Endothelial cell of umbilical vein (primary cell): Measurements from ENCODE around the gene PI3. TPM values are rescaled to one million over a fixed set of nuclear protein-coding genes. Genes with fewer than 3 reads are reported as not detected.

Source experiments
- Bru-seq: library from RNA; stranded (reverse); fragments of 400-500 nt; gene quantifications from one replicate; lab custom pipeline; 2021; lab: Mats Ljungman, UMichigan
- BruChase-seq, 2 experiments: library from RNA; stranded (reverse); fragments of 400-500 nt; gene quantifications; one replicate each; lab custom pipeline; 2021; lab: Mats Ljungman, UMichigan
- BruUV-seq: library from RNA; stranded (reverse); fragments of 400-500 nt; replicated peaks from 2 replicates; lab custom pipeline; 2021; lab: Mats Ljungman, UMichigan
- CTCF ChIA-PET: fragments of 300-600, 350-600 bp; sonication (Branson Sonifier 250); formaldehyde crosslinking; loops from one replicate; lab custom pipeline; 2021; ENCODE audit warnings: antibody characterized with exemption, inconsistent platforms; lab: Charles Lee
- POLR2A ChIA-PET: fragments of 300-600, 350-600 bp; sonication (Branson Sonifier 250); formaldehyde crosslinking; loops from one replicate; lab custom pipeline; 2021; ENCODE audit warnings: antibody characterized with exemption, inconsistent platforms; lab: Charles Lee
- DNase-seq: peaks from one replicate; pipeline ENCODE4 v3.0.0-alpha.2; 2011; ENCODE audit warnings: low read depth, low spot score
- FAIRE-seq: peaks from 2 replicates; lab custom pipeline; 2011; peaks lifted over from hg19 to GRCh38; lab: Jason Lieb, UNC
- H2AFZ ChIP-seq: 2 replicates; pipeline ENCODE4 v1.6.0; 2012; ENCODE audit warnings: low read depth, low read length, control low read depth, inconsistent platforms
- H3K27ac ChIP-seq: 2 replicates; pipeline ENCODE4 v1.5.1; 2011; ENCODE audit warnings: low read depth, mild to moderate bottlenecking, control low read depth, low read length, moderate library complexity; ENCODE audit not compliant: insufficient read depth
- H3K27me3 ChIP-seq, 2 experiments: 2 replicates each; pipeline versions ENCODE4 v1.6.0 to v1.6.1; 2011; ENCODE audit warnings: low read length in 2 of 2, mixed read lengths in 1 of 2; ENCODE audit not compliant: control insufficient read depth in 2 of 2, insufficient read depth in 2 of 2
- H3K36me3 ChIP-seq, 2 experiments: 2 replicates in 1 of 2; 3 replicates in 1 of 2; pipeline ENCODE4 v1.5.1; 2011; ENCODE audit warnings: low read length in 2 of 2, mild to moderate bottlenecking in 1 of 2, moderate library complexity in 1 of 2; ENCODE audit not compliant: control insufficient read depth in 2 of 2, insufficient read depth in 2 of 2; ENCODE audit errors: extremely low read depth in 1 of 2
- H3K4me1 ChIP-seq: 3 replicates; pipeline ENCODE4 v1.5.1; 2011; ENCODE audit warnings: mild to moderate bottlenecking, low read length; ENCODE audit not compliant: control insufficient read depth, insufficient read depth; ENCODE audit errors: extremely low read depth
- H3K4me2 ChIP-seq: 2 replicates; pipeline ENCODE4 v1.6.1; 2011; ENCODE audit warnings: low read length, control low read depth, mixed read lengths; ENCODE audit not compliant: insufficient read depth
- H3K4me3 ChIP-seq, 3 experiments: fragments of 200-600 bp in 1 of 3; sonication (generic), shearing (Covaris generic) in 1 of 3; replicated peaks in 1 of 3; 2 replicates each; pipeline ENCODE4 v1.5.1; 2011 to 2016; ENCODE audit warnings: control low read depth in 3 of 3, low read length in 3 of 3, mild to moderate bottlenecking in 2 of 3, inconsistent platforms in 1 of 3, low read depth in 1 of 3, moderate library complexity in 1 of 3; ENCODE audit not compliant: insufficient read depth in 1 of 3
- H3K79me2 ChIP-seq: 2 replicates; pipeline ENCODE4 v1.6.0; 2012; ENCODE audit warnings: low read length, inconsistent platforms; ENCODE audit not compliant: control insufficient read depth, insufficient read depth
- H3K9ac ChIP-seq: replicated peaks from 2 replicates; pipeline ENCODE3; 2011; ENCODE audit warnings: low read length, control low read depth; ENCODE audit not compliant: insufficient read depth; ENCODE audit errors: extremely low read depth
- H3K9me1 ChIP-seq: replicated peaks from 3 replicates; pipeline ENCODE4 v1.6.0; 2011; ENCODE audit warnings: mild to moderate bottlenecking, low read length; ENCODE audit not compliant: control insufficient read depth, insufficient read depth; ENCODE audit errors: extremely low read depth
- H3K9me3 ChIP-seq: replicated peaks from 2 replicates; pipeline ENCODE4 v1.5.1; 2012; ENCODE audit warnings: low read length, inconsistent platforms; ENCODE audit not compliant: control insufficient read depth, insufficient read depth
- H4K20me1 ChIP-seq: replicated peaks from 2 replicates; pipeline ENCODE3; 2011; ENCODE audit warnings: mild to moderate bottlenecking, low read length; ENCODE audit not compliant: control insufficient read depth, insufficient read depth; ENCODE audit errors: extremely low read depth
- EZH2 ChIP-seq: IDR thresholded peaks from 2 replicates; pipeline ENCODE4 v1.6.1; 2012; ENCODE audit warnings: borderline replicate concordance, low read depth, mild to moderate bottlenecking, moderate library complexity, low read length, inconsistent platforms; ENCODE audit not compliant: severe bottlenecking
- GATA2 ChIP-seq: IDR thresholded peaks from 2 replicates; pipeline ENCODE4 v1.7.0; 2011; ENCODE audit warnings: low read depth, mild to moderate bottlenecking, moderate library complexity, mixed read lengths, low read length; ENCODE audit not compliant: insufficient read length, insufficient read depth
- JUN ChIP-seq: IDR thresholded peaks from 2 replicates; pipeline ENCODE4 v1.6.1; 2011; ENCODE audit warnings: borderline replicate concordance, low read depth; ENCODE audit not compliant: insufficient read length, insufficient read depth
- POLR2A ChIP-seq: IDR thresholded peaks from 2 replicates; pipeline ENCODE4 v1.6.1; 2012; ENCODE audit warnings: low read depth, mild to moderate bottlenecking, control low read depth, low read length
- dilution Hi-C: fragments of 300-500 bp; cut with MboI; formaldehyde crosslinking; loops from one replicate; pipeline ENCODE4 v1.15.0; 2019; ENCODE audit warnings: low sequenced_read_pairs; ENCODE audit not compliant: extremely low pct_ligation_motif_present
- intact Hi-C: fragments of 100-400 bp; cut with micrococcal nuclease; formaldehyde crosslinking; loops from one replicate; pipeline ENCODE4 v1.10.0; 2022
- long read RNA-seq: library from polyadenylated mRNA; stranded (forward); transcript quantifications from one replicate; pipeline ENCODE4 v2.0.0, GENCODE V29; 2021
- polyA minus RNA-seq, 3 experiments: library from RNA; depleted of rRNA, polyadenylated mRNA; stranded (reverse); fragments of >200 nt; gene quantifications; 1 replicate in 1 of 3; 2 replicates in 2 of 3; pipeline ENCODE4 v1.2.3, GENCODE V29; 2011
- polyA plus RNA-seq, 4 experiments: library from polyadenylated mRNA; depleted of rRNA in 3 of 4; stranded (reverse) in 3 of 4; unstranded in 1 of 4; fragments of >200 nt; gene quantifications; 2 replicates each; pipeline versions ENCODE4 v1.2.1 to v1.2.3, GENCODE V29; 2011 to 2012; ENCODE audit warnings: missing spikeins in 1 of 4
- total RNA-seq: library from RNA; stranded (reverse); gene quantifications from 2 replicates; pipeline ENCODE4 v1.2.3, GENCODE V29; 2021

PI3 gene, protein sequence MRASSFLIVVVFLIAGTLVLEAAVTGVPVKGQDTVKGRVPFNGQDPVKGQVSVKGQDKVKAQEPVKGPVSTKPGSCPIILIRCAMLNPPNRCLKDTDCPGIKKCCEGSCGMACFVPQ
- not detected in 2 replicates for total RNA-seq
- not detected in 2 replicates for polyA plus RNA-seq
- polyA plus RNA-seq (2011; cell fraction: cytosol; rRNA removed) = not detected in 2 replicates
- not detected in 2 replicates for polyA plus RNA-seq (2011; cell fraction: nucleus; rRNA removed)
- not detected in 2 replicates for polyA plus RNA-seq (2012)
- polyA minus RNA-seq = not detected in 2 replicates
- polyA minus RNA-seq (2011; cell fraction: cytosol; rRNA and poly(A)+ RNA removed) = 7.7 TPM
- polyA minus RNA-seq (2011; cell fraction: nucleus; rRNA and poly(A)+ RNA removed) = not detected in 2 replicates
- not detected for Bru-seq, nascent RNA
- BruChase-seq, experiment 1, labeled RNA remaining after a 6-hour chase = not detected
- not detected for BruChase-seq, experiment 2, labeled RNA remaining after a 2-hour chase
- long read RNA-seq = 0 reads

DNA sequence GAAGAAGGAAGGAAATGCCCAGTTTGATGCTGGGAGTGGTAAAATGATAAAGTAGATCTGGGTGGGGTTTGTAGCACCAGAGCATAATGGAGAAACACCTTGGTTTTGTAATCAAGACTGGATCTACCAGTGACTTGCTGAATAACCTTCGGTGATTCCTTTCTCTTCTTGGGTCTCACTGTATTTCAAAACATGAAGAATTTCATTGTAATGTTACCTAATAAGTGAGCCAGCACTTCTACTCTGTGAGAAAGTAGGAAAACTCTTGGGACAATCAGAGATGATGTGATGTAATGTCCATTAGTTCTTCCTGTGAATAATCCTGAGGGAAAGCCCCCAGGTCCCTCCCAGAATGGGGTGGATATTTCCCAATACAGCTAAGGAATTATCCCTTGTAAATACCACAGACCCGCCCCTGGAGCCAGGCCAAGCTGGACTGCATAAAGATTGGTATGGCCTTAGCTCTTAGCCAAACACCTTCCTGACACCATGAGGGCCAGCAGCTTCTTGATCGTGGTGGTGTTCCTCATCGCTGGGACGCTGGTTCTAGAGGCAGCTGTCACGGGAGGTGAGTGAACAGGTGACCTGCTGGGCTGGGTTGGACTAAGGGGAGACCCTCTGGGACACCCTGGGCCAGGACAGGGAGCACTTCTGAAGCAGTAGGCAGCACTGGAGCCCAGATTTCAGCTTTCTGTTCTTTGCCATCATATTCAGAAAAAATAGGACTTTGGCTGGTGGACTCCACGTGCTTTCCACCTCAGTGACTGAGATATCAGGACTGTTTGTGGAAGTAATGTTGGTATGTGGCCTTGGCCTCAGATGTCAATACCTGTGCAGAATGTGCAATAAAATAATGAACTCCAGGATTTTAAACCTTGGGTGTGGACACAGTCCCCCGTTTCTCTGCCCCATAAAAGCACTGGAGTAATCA is at the start of gene PI3:
TSS of gene PI3 (plus strand) at position 469 of the 931 bp plus-strand sequence. CDS start at position 490, 21 bp downstream.
- no peaks in the 10 kb centered on the region for H3K36me3 ChIP-seq
- no peak within 1 kb of the TSS for H2AFZ ChIP-seq
- CTCF ChIA-PET = no interaction called here
- H3K27ac ChIP-seq = no peak within 1 kb of the TSS
- H3K79me2 ChIP-seq = no peaks in the 10 kb centered on the region
- peaks cover 4 to 9% of the 10 kb centered on the region in 2 experiments for H3K27me3 ChIP-seq
- no peak within 1 kb of the TSS for H3K4me3 ChIP-seq
- POLR2A ChIA-PET = interaction anchor here (0.5 kb wide), 1 partner anchor 361 kb away, joined by 4 read pairs; no protein-coding TSS in a partner anchor
- dilution Hi-C loops (no loop called here), intact Hi-C loops (no loop called here)
- no peaks in the 10 kb centered on the region for H4K20me1 ChIP-seq
- no TSS peak for BruUV-seq
- H3K4me1 ChIP-seq = no peaks in the 10 kb centered on the region
- no peak for TF ChIP-seq GATA2
- TF ChIP-seq JUN = no peak
- no peak for TF ChIP-seq EZH2
- TF ChIP-seq POLR2A = no peak
- no peak for DNase-seq
- FAIRE-seq = no peak
- no peaks in the 10 kb centered on the region for H3K9me3 ChIP-seq
- H3K4me2 ChIP-seq = no peak within 1 kb of the TSS
- no peak within 1 kb of the TSS for H3K9ac ChIP-seq
- no peaks in the 10 kb centered on the region for H3K9me1 ChIP-seq
